ENCODE data around the gene TAF5L. TPM values are rescaled to one million over a fixed set of nuclear protein-coding genes. Genes with fewer than 3 reads are reported as not detected.

The TAF5L gene
- total RNA-seq, 3 donors from 2014 or later (not counting 1 experiment from before 2014, with no cell fraction given) = 21.6 to 37.9 (median 32.7) TPM

GRCh38 chr1:229627003-229627402, 1.1 kb upstream of the TAF5L start:
- H3K27me3 ChIP-seq (ENCODE audit: control insufficient read depth, insufficient read depth, low read length) = no peaks in the 10 kb centered on the region
- peak overlapping the region; percentile 59 for H3K27ac ChIP-seq (ENCODE audit: low read length)
- no peaks in the 10 kb centered on the region for H3K9me3 ChIP-seq (ENCODE audit: control insufficient read depth, insufficient read depth, low read length)
- H3K4me3 ChIP-seq (ENCODE audit: low read length) = peak overlapping the region; percentile 85
- Mint-ChIP-seq H3K27ac (peak overlapping the region; percentile 88 to 94), H3K27me3 (ENCODE audit: low read depth in 2 of 2) (no peaks in the 10 kb centered on the region), H3K4me3 (peak overlapping the region; percentile 99), H3K9me3 (no peaks in the 10 kb centered on the region), H3K36me3 (no peaks in the 10 kb centered on the region), H3K4me1 (peaks cover 41 to 48% of the 10 kb centered on the region in 2 donors)
- intact Hi-C loops (cut with micrococcal nuclease) = loop anchor here (2.0 to 10.0 kb wide), 4 partner anchors 70 to 1018 kb away; partner anchors contain the start of genes ABCB10, CCSAP, COG2 and GALNT2
- TF ChIP-seq CTCF (IDR thresholded peaks at IDR 0.05) = no peak
- WGBS (ENCODE audit: insufficient coverage) = 7% methylated on average over 3 of the region's 4 CpGs
- peaks cover 16% of the 10 kb centered on the region for H3K4me1 ChIP-seq (ENCODE audit: control insufficient read depth, insufficient read depth, low read length)
- H3K36me3 ChIP-seq (ENCODE audit: control insufficient read depth, insufficient read depth, low read length) = no peaks in the 10 kb centered on the region
- no peak for DNase-seq
- ATAC-seq = no peak

- H3K9me3 ChIP-seq (ENCODE audit: control insufficient read depth, insufficient read depth, low read length) = no peaks in the 10 kb centered on the region
- H3K27me3 ChIP-seq (ENCODE audit: control insufficient read depth, insufficient read depth, low read length) = no peaks in the 10 kb centered on the region
- peak; percentile 34 to 42 (median 42) for ATAC-seq
- no peaks in the 10 kb centered on the region for H3K36me3 Mint-ChIP-seq
- peak overlapping the region; percentile 30 for H3K27ac ChIP-seq (ENCODE audit: low read length)
- no peaks in the 10 kb centered on the region for H3K9me3 Mint-ChIP-seq
- peak overlapping the region; percentile 99 for H3K4me3 Mint-ChIP-seq
- H3K4me3 ChIP-seq (ENCODE audit: low read length) = peak overlapping the region; percentile 85
- peaks cover 16% of the 10 kb centered on the region for H3K4me1 ChIP-seq (ENCODE audit: control insufficient read depth, insufficient read depth, low read length)
- under 1% methylated on average over 80 of the region's 86 CpGs for WGBS (ENCODE audit: insufficient coverage)
- H3K27me3 Mint-ChIP-seq (ENCODE audit: low read depth in 2 of 2) = no peaks in the 10 kb centered on the region
- intact Hi-C loops (cut with micrococcal nuclease) = loop anchor here (5.0 to 10.0 kb wide), 2 partner anchors 68 to 1020 kb away; partner anchors contain the start of genes ABCB10 and COG2
- peak; percentile 28 to 63 for DNase-seq
- TF ChIP-seq CTCF (IDR thresholded peaks at IDR 0.05) = no peak
- H3K36me3 ChIP-seq (ENCODE audit: control insufficient read depth, insufficient read depth, low read length) = no peaks in the 10 kb centered on the region
- H3K4me1 Mint-ChIP-seq = peaks cover 41 to 43% of the 10 kb centered on the region in 2 donors
- H3K27ac Mint-ChIP-seq = peak overlapping the region; percentile 74 to 79
Observed at GRCh38 chr1:229625071-229625914, 629 bp downstream of the TAF5L start.

- no peak for DNase-seq
- no peak for ATAC-seq
- Mint-ChIP-seq H3K36me3 (no peaks in the 10 kb centered on the region), H3K4me1 (peaks cover 48 to 50% of the 10 kb centered on the region in 2 donors), H3K9me3 (no peaks in the 10 kb centered on the region), H3K27me3 (ENCODE audit: low read depth in 2 of 2) (no peaks in the 10 kb centered on the region), H3K4me3 (peak overlapping the region; percentile 92), H3K27ac (peak overlapping the region; percentile 74 to 79)
- peaks cover 16% of the 10 kb centered on the region for H3K4me1 ChIP-seq (ENCODE audit: control insufficient read depth, insufficient read depth, low read length)
- H3K27me3 ChIP-seq (ENCODE audit: control insufficient read depth, insufficient read depth, low read length) = no peaks in the 10 kb centered on the region
- intact Hi-C loops (cut with micrococcal nuclease) = loop anchor here (5.0 to 10.0 kb wide), 2 partner anchors 67 to 1020 kb away; partner anchors contain the start of genes ABCB10 and COG2
- WGBS (ENCODE audit: insufficient coverage) = 67% methylated on average over 8 of the region's 9 CpGs
- no peaks in the 10 kb centered on the region for H3K9me3 ChIP-seq (ENCODE audit: control insufficient read depth, insufficient read depth, low read length)
- no peak for TF ChIP-seq CTCF (IDR thresholded peaks at IDR 0.05)
- H3K36me3 ChIP-seq (ENCODE audit: control insufficient read depth, insufficient read depth, low read length) = no peaks in the 10 kb centered on the region
- H3K27ac ChIP-seq (ENCODE audit: low read length) = no peak overlapping the region
- H3K4me3 ChIP-seq (ENCODE audit: low read length) = peak overlapping the region; percentile 85
Observed at GRCh38 chr1:229624521-229625070, 1.3 kb downstream of the TAF5L start.

Data from natural killer cell (primary cell).